Brain microvascular endothelial cell (primary cell): Measurements from ENCODE around the gene ZFYVE9.

Source experiments
- DNase-seq: peaks from one replicate; pipeline ENCODE4 v3.0.0-alpha.2; 2020
- H3K27ac ChIP-seq: fragments of 250-450 bp; sonication (Bioruptor Pico); 2 replicates; pipeline ENCODE4 v1.5.1; 2020; ENCODE audit warnings: mild to moderate bottlenecking, moderate library complexity
- H3K27me3 ChIP-seq: fragments of 250-450 bp; sonication (Bioruptor Pico); replicated peaks from 2 replicates; pipeline ENCODE4 v1.5.1; 2020; ENCODE audit warnings: mild to moderate bottlenecking
- H3K36me3 ChIP-seq: fragments of 250-450 bp; sonication (Bioruptor Pico); replicated peaks from 2 replicates; pipeline ENCODE4 v1.5.1; 2020; ENCODE audit warnings: mild to moderate bottlenecking
- H3K4me3 ChIP-seq: 2 replicates; pipeline ENCODE4 v1.5.1; 2011; ENCODE audit warnings: low read depth, mild to moderate bottlenecking, control low read depth, low read length, moderate library complexity
- CTCF ChIP-seq: IDR thresholded peaks from 2 replicates; pipeline ENCODE4 v1.5.1; 2011; ENCODE audit warnings: low read depth, mild to moderate bottlenecking, moderate library complexity, low read length, control low read depth, inconsistent platforms; ENCODE audit errors: missing control alignments
- in situ Hi-C: cut with HindIII; loops from 2 replicates; pipeline ENCODE4 v1.10.0; 2017; ENCODE audit warnings: low sequenced_read_pairs, low pct_ligation_motif_present

Gene ZFYVE9

GRCh38 chr1:52112489-52112888, 29.4 kb upstream of the ZFYVE9 start:
- no peak for DNase-seq
- in situ Hi-C loops = no loop called here
- H3K27me3 ChIP-seq = no peaks in the 10 kb centered on the region
- H3K4me3 ChIP-seq = no peak overlapping the region
- TF ChIP-seq CTCF = no peak
- no peak overlapping the region for H3K27ac ChIP-seq
- no peaks in the 10 kb centered on the region for H3K36me3 ChIP-seq

- no peak overlapping the region for H3K4me3 ChIP-seq
- in situ Hi-C loops = no loop called here
- H3K36me3 ChIP-seq = no peaks in the 10 kb centered on the region
- no peak for DNase-seq
- no peak for TF ChIP-seq CTCF
- H3K27me3 ChIP-seq = no peaks in the 10 kb centered on the region
- no peak overlapping the region for H3K27ac ChIP-seq
Measured at GRCh38 chr1:52119301-52120079, 22.4 kb upstream of the ZFYVE9 start.

- no peak for TF ChIP-seq CTCF
- in situ Hi-C loops = no loop called here
- Histone ChIP-seq H3K36me3 (no peaks in the 10 kb centered on the region), H3K27me3 (no peaks in the 10 kb centered on the region), H3K4me3 (no peak overlapping the region), H3K27ac (no peak overlapping the region)
- DNase-seq = no peak
Measured at GRCh38 chr1:52122384-52122783, 19.5 kb upstream of the ZFYVE9 start.

GRCh38 chr1:52123622-52124021, 18.3 kb upstream of the ZFYVE9 start:
- in situ Hi-C loops = no loop called here
- no peak for DNase-seq
- Histone ChIP-seq H3K4me3 (no peak overlapping the region), H3K27me3 (no peaks in the 10 kb centered on the region), H3K27ac (no peak overlapping the region), H3K36me3 (no peaks in the 10 kb centered on the region)
- TF ChIP-seq CTCF = no peak

GRCh38 chr1:52125736-52126359, 16.0 kb upstream of the ZFYVE9 start:
- in situ Hi-C loops = loop anchor here (25.0 kb wide), 1 partner anchor 161 kb away; no protein-coding TSS in a partner anchor
- Histone ChIP-seq H3K4me3 (no peak overlapping the region), H3K36me3 (no peaks in the 10 kb centered on the region), H3K27me3 (no peaks in the 10 kb centered on the region), H3K27ac (no peak overlapping the region)
- no peak for TF ChIP-seq CTCF
- DNase-seq = no peak
